RWPE1 (cell line): ENCODE data around the gene MAN2B1.

ENCODE experiments used
- CTCF ChIA-PET: fragments of 350-600 bp; sonication (Branson Sonifier 250); formaldehyde crosslinking; extraction: SDS; loops from one replicate; lab custom pipeline; 2021; lab: Yijun Ruan, JAX
- POLR2A ChIA-PET: fragments of 400-600 bp; formaldehyde crosslinking; extraction: SDS; loops from one replicate; lab custom pipeline; 2020; ENCODE audit warnings: antibody characterized with exemption; ENCODE audit not compliant: low non-redundant PET; lab: Yijun Ruan, JAX
- DNase-seq: peaks from one replicate; pipeline ENCODE4 v3.0.0; 2012; ENCODE audit warnings: low spot score
- H3K27ac ChIP-seq: fragments of 450-650 bp; 2 replicates; pipeline ENCODE4 v1.5.1; 2017
- CTCF ChIP-seq: fragments of 450-650 bp; conservative IDR thresholded peaks from 2 replicates; pipeline ENCODE4 v1.5.1; 2017; ENCODE audit warnings: low read depth, mild to moderate bottlenecking

Gene MAN2B1

GRCh38 chr19:12597594-12597993, 68.9 kb downstream of the MAN2B1 start:
- no peak for DNase-seq
- H3K27ac ChIP-seq, result no peak overlapping the region
- ChIA-PET CTCF (interaction anchor here (0.5 kb wide), 1 partner anchor 129 kb away, joined by 3 read pairs; no protein-coding TSS in a partner anchor), POLR2A (no interaction called here)
- no peak for TF ChIP-seq CTCF

GRCh38 chr19:12596927-12597548, 69.5 kb downstream of the MAN2B1 start:
- ChIA-PET POLR2A (no interaction called here), CTCF (interaction anchor here (0.5 kb wide), 1 partner anchor 128 kb away, joined by 3 read pairs; no protein-coding TSS in a partner anchor)

More at GRCh38 chr19:12596927-12597548, 69.5 kb downstream of the MAN2B1 start:
- no peak overlapping the region for H3K27ac ChIP-seq
- DNase-seq, result no peak
- no peak for TF ChIP-seq CTCF
